GM13976 (cell line): ENCODE data around the gene ZCRB1.

Experiments
- DNase-seq: peaks from one replicate; pipeline ENCODE4 v3.0.0; 2012; ENCODE audit warnings: low spot score
- in situ Hi-C: fragments of 300-500 bp; cut with MboI; formaldehyde crosslinking; loops from one replicate; pipeline ENCODE4 v1.12.0; 2022; ENCODE audit warnings: low sequenced_read_pairs, mixed read lengths, inconsistent platforms; ENCODE audit not compliant: unreplicated experiment
- TF ChIP-seq, protein P1 (sequence below): IDR thresholded peaks from 2 replicates; pipeline ENCODE4 v1.5.1; 2012; ENCODE audit warnings: borderline replicate concordance, mild to moderate bottlenecking; ENCODE audit not compliant: insufficient read depth; ENCODE audit errors: extremely low read depth, missing control alignments, control extremely low read depth

The ZCRB1 gene

DNA sequence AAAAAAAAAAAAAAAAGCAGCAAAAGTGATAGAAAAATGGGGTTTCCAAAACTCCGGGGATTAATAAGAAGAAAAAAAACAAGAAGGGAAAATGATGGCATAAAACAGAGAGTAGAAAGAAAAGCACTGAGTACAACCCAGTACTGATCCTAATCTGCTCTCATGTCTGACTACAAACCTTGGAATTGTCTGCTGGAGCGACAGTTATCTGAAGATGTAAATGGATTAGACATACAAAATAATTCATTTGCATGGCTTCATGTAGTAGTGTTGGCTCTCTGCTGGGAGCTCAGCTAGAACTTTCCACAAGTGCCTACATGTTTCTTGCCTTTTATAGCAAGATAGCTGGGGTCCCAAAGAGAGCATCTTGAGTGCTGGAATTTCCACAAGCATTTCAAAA lies 34.2 kb downstream of the ZCRB1 start:
- TF ChIP-seq, protein P1, sequence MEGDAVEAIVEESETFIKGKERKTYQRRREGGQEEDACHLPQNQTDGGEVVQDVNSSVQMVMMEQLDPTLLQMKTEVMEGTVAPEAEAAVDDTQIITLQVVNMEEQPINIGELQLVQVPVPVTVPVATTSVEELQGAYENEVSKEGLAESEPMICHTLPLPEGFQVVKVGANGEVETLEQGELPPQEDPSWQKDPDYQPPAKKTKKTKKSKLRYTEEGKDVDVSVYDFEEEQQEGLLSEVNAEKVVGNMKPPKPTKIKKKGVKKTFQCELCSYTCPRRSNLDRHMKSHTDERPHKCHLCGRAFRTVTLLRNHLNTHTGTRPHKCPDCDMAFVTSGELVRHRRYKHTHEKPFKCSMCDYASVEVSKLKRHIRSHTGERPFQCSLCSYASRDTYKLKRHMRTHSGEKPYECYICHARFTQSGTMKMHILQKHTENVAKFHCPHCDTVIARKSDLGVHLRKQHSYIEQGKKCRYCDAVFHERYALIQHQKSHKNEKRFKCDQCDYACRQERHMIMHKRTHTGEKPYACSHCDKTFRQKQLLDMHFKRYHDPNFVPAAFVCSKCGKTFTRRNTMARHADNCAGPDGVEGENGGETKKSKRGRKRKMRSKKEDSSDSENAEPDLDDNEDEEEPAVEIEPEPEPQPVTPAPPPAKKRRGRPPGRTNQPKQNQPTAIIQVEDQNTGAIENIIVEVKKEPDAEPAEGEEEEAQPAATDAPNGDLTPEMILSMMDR = no peak
- no peak for DNase-seq
- in situ Hi-C loops = no loop called here

DNA sequence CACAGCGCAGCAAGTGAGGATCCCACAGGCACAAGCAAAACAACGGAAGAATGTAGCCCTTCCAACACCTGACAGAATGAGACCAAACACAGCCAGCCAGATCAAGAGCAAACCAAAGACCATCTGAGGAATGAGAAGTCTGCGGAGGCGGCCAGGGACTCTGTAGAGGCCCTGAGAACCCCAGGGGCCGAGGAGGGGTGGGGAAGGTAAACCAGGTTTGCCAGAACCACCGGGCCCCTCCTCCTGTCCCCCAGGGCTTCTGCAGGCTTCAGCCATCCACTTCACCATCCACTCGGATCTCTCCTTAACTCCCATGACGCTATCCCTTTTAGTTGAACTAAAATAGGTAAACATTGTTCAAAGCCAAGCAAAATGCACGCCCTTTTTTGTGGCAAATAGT lies 37.4 kb downstream of the ZCRB1 start:
- TF ChIP-seq, protein P1 = no peak
- in situ Hi-C loops = no loop called here
- no peak for DNase-seq

DNA sequence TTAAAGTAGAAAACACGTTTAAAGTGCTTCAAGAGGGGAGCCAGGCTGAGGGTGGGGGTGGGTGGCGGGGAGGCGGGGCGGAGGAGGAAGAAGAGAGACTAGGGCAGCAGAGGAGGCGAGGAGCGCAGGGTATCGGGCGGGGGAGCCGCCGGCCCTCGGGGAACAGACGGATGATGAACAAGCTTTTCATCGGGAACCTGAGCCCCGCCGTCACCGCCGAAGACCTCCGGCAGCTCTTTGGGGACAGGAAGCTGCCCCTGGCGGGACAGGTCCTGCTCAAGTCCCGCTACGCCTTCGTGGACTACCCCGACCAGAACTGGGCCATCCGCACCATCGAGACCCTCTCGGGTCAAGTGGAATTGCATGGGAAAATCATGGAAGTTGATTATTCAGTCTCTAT lies 39.2 kb downstream of the ZCRB1 start:
- TF ChIP-seq, protein P1 = no peak
- no peak for DNase-seq
- in situ Hi-C loops = no loop called here

DNA sequence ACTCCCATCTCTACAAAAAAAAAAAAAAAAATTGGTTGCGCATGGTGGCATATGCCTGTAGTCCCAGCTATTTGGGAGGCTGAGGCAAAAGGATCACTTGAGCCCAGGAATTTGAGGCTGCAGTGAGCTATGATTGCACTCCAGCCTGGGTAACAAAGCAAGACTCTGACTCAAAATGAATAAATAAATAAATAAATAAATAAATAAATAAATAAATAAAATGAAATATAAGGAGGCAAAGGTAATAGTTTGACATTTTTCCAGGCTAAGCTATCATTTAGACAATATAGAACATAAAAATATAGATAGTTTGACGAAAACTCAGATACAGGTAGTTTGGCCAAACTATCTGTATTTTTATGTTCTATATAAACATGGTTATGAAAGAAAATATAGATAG lies 40.5 kb downstream of the ZCRB1 start:
- TF ChIP-seq, protein P1 = no peak
- DNase-seq = no peak
- in situ Hi-C loops = no loop called here

DNA sequence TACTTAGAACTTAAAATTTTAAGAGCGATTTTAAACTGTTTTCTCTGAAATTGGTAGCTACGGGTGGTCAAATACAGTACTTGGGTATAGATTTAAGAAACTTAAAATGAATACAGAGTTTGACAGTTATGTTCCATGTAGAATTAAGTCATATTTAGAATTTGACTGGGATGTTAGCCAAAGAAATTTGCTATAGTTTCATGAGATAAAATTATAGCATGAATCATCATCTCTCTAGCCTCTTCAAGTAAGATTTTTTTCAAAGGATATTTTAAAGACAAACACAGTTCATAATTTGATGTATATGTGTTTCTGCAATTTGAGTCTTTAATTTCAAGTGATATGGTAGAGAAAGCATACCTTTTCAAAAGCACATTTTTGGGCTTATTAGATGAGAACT lies 41.0 kb downstream of the ZCRB1 start:
- in situ Hi-C loops = no loop called here
- no peak for DNase-seq

GRCh38 chr12:42284157-42284556 lies 41.7 kb downstream of the ZCRB1 start:
- DNase-seq = peak; percentile 44
- in situ Hi-C loops = no loop called here
- TF ChIP-seq, protein P1 = no peak

More for the DNA sequence above, 41.0 kb downstream of the ZCRB1 start:
- TF ChIP-seq, protein P1 = no peak

- no peak for DNase-seq
- in situ Hi-C loops = no loop called here
- TF ChIP-seq, protein P1 = no peak
These were observed 42.2 kb downstream of the ZCRB1 start for GRCh38 chr12:42283739-42284138.
